Stomach (tissue), 4 donors: Measurements from ENCODE around the gene PTK6.

ENCODE experiments used
- CTCF ChIP-seq, 7 experiments: fragments of 450-650 bp in 4 of 7; fragments of 200-600 bp in 3 of 7; sonication (generic) in 3 of 7; IDR thresholded peaks; one replicate each; pipeline ENCODE4 v1.5.1; 2016 to 2019; ENCODE audit warnings: antibody characterized with exemption in 7 of 7, control low read depth in 2 of 7, mild to moderate bottlenecking in 1 of 7
- POLR2A ChIP-seq, 4 donors: fragments of 450-650 bp; IDR thresholded peaks; one replicate each; pipeline ENCODE4 v1.6.1; 2016; ENCODE audit warnings: antibody characterized with exemption in 4 of 4, control low read depth in 2 of 4, mild to moderate bottlenecking in 1 of 4, moderate library complexity in 1 of 4

GRCh38 chr20:63555661-63556381 lies 18.6 kb upstream of the PTK6 start:
- TF ChIP-seq CTCF (IDR thresholded peaks at IDR 0.05) = no peak
- TF ChIP-seq POLR2A (IDR thresholded peaks at IDR 0.05) = no peak
